Left lobe of liver (tissue), 2 donors: ENCODE data around the gene KATNAL1. TPM values are rescaled to one million over a fixed set of nuclear protein-coding genes. Genes with fewer than 3 reads are reported as not detected.

Experiments used
- ATAC-seq: fragments of 200-7000 bp; cut with Tn5 transposase; one replicate; pipeline ENCODE4 v1.9.1; 2020; ENCODE audit warnings: mild to moderate bottlenecking, moderate library complexity
- DNase-seq: peaks from one replicate; pipeline ENCODE4 v3.0.0-alpha.2; 2020; ENCODE audit warnings: low spot score
- total RNA-seq: library from RNA; stranded (reverse); gene quantifications from one replicate; pipeline ENCODE4 v1.2.1, GENCODE V29; 2021
- donor health status: DM: no; HTN: no; CAD: no; lungs with moderate emphysema.
- donor health status: DM: no; HTN: yes; CAD: no.

Gene KATNAL1
- total RNA-seq, 1 donor from 2014 or later, result 7.7 TPM

DNA sequence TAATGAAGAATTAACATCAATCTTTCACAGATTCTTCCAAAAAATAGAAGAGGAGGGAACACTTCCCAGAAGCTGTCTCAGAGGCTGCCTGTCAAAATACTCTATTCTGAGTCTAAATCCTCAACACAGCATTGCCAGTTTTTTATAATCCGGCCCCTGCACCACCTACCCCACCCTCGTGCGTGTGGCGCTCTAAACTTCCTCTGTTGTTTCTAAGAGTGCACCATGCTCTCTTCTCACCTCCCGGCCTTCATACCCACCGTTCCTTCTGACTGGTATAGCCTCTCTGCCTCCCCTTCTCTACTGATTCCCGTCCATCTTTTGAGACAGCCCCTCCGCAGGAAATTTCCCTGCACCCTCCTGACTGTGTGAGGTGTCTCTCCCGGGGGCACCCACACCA is 136.8 kb downstream of the KATNAL1 start:
- DNase-seq (no peak), ATAC-seq (no peak)

DNA sequence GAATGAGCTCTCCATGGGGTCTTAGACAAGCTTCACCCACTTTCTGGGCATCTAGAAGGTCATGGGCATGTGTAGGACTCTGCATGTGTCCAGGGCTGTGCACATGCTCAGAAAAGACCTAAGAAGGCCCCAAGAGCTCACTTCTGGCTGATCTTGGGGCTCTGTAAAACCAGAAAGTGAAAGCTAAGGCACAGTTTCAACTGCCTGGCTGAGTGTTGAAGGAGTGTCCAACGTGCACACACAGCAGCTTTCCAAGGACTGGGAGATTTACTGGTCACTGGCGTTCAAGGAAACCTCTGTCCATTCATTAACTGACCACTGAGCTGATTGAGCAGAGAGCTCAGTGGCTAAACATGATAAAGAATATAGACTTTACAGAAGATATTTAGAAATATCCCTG is 137.9 kb downstream of the KATNAL1 start:
- ATAC-seq (no peak), DNase-seq (no peak)

DNA sequence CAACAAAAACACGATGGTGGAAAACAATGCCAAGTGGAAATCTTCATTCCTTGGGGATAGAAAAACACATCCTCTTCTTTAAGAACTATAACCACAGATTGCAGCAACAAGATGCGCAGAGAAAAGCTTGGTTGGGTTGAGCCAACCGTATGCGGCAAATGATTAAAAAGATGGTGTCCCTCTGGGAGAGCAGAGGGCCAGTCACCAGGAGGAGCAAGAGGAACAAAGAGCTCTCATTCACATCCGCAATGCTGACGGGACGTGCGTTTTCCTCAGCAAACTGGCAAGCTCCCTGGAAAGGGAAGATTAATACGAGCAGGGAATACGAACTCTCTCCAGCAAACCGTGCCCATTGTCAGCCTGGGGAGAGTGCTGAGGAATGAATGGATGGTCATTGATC is 141.6 kb downstream of the KATNAL1 start:
- no peak for DNase-seq
- ATAC-seq, result no peak

DNA sequence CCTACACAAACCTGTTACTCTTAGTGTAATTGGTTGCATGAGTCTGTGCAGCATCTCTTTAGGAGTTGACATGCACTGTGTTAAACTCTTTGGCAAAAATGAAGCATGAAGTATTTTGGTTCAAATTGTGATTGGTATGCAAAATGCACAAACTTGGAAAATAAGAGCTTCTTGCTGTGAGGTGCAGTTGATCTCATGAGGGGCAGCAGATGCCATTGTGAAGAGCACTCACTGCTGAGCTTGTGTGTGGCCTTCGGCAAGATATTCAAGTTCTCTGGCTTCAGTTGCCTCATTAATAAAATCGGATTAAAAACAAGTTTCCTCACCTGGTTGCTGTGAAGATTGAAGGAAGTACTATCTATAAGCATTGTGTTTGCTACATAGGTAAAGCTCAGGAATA is 142.3 kb downstream of the KATNAL1 start:
- no peak for ATAC-seq
- no peak for DNase-seq

DNA sequence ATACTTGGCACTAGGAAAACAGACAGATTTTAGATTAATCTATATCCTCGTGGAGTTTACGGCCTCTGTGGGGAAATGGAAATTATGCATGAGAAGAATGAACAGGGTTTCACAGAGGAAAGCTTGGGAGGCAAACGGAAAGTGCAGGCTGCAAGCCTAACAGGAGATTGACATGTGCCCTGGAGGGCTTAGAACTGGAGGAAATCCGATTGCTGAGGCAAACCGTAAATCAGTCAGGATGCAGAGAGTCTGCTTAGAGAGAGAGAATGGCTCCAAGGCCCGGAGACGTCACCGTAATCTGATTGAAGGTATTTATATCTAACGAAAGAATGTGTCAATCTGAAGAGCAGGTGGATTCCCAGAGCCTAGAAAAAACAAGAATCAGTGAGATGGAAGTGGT is 143.2 kb downstream of the KATNAL1 start:
- ATAC-seq (no peak), DNase-seq (no peak)

DNA sequence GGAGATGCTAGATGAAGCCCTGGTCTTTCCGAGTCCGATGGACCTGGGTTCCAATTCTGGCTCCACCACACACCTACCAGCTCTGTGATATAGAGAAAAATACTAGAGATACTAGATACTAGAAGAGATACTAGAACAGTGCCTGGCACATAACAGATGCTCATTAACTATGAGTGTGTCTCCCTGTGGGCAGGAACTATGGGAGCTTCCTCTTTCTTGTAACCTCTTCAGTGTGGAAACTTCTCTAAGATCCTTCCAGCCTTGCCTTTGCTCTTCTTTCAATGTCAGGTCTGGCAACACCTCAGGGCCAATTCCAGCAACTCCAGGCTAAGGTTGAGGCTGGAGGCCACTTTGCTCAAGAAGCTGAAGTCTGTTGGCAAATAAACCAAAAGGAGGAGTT is 143.9 kb downstream of the KATNAL1 start:
- no peak for DNase-seq
- ATAC-seq, result no peak

DNA sequence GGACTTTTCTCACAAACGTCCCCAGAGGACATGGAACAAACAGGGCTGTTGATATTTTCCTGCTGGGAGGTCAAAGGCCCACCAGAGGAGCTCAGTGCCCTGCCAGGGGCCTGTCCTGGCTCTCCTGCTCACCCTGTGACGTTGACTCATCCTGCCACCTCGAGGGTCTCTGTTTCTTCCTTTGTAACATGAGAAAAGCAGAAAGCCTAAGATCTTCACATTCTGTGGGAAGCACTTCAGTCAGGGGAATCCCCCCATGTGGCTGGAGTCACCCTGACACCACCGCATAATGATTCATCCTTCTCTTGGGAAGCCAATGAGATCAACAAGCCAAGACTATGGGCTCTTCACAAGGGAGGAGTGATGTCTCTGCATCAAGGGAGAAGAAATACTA is 147.9 kb downstream of the KATNAL1 start:
- ATAC-seq, result no peak
- no peak for DNase-seq

DNA sequence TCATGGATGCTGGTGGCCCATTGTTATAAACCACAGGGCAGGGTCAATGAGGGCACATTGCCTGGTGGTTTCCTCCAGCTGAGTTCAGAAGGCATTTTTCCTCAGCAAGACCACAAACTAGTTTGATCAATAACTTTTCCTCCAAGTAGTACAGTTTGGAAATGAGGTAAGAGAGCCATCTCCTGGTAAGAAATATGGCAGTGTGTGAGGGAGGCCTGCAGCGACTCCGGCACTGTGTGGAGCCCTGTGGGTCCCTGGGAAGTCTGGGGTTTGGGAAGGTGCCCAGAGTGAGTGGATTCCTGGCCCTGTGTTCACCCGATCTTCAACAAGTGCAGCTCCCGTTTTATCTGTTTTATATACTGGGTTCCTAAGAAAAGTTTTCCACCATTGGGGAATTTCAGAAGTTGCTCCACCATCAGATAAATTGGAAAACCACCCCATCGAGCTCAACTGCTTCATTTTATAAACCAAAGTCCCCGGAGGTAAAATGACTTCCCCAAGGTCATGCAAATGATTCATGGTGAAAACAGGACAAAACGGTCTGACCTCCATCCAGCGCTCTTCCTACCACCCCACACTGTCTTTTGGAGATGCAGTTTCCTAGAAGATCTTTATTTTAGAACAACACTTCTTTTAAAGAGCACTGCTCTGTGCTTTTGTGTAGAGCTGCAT is 148.4 kb downstream of the KATNAL1 start:
- DNase-seq (no peak), ATAC-seq (no peak)

DNA sequence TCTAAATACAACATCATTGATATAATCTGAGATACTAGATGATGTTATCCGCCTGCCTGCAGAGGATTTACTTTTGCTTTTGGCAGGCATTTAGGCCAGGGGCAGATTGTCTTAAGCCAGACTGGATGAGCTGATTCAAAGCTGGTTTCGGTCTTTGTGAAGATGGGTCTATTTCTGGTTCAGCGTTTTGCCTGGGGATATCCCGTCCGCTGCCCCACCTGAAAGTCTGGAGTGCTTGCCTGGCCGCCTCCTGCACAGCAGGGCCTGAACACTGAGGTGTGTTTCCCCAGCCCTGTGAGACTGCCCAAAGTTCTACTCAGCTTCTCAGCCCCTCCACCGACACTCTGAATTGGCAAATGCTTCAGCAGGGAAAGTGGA is 149.7 kb downstream of the KATNAL1 start:
- DNase-seq (no peak), ATAC-seq (no peak)

DNA sequence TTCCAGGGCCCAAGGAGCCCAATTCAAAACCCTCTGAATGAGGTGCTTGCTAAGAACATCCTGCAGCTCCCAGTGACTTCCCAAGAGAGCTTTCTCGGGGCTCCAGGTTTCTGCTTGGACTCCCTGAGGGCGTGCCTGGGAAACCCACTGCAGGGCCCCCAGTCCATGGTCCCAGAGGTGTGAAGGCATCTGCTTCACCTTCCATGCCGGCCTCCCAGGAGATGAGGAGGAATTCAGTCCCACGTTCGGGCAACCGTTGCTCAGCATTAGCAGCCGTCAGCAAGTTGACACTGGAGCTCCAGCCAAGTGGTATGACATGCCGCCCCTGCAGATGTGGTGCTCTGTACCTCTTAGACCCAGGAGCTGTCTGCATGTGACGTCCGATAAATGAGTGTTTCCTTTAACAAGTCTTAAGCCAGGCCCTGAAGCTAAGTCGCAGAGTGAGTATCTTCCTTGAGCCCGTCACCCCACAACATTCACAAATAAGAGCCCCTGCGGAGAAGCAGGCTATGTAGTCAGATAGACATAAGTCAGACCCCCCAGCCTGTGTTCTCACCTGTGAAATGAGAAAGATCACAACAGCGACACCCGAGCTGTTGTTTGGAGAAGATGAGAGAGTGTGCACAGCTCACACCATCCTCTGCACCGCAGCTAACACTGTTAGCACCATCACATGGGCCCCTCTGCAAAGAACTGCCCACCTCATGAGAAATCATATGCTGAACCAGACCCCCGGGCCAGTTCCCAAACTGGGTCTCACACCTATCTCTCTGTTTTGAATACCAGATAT is 150.3 kb downstream of the KATNAL1 start:
- ATAC-seq (no peak), DNase-seq (no peak)

DNA sequence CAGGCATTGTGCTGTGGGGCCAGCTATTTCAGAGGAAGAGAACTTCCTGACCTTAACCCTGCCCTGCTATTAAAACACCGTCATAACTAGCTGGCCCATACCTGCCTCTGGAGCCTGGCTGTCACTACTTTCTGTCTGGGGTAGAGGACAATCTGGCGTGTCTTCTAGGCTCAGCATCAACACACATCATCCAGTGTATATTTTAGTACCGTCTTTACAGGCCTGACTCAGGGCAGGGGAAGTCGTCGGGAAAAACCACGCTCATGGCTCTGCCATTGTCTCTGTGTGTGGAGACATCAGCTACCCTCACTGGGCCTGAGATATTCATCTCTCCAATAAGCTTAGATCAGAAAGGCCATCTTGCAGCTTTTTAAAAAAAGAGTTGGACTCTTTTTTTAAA is 151.1 kb downstream of the KATNAL1 start:
- ATAC-seq, result no peak
- DNase-seq, result no peak

DNA sequence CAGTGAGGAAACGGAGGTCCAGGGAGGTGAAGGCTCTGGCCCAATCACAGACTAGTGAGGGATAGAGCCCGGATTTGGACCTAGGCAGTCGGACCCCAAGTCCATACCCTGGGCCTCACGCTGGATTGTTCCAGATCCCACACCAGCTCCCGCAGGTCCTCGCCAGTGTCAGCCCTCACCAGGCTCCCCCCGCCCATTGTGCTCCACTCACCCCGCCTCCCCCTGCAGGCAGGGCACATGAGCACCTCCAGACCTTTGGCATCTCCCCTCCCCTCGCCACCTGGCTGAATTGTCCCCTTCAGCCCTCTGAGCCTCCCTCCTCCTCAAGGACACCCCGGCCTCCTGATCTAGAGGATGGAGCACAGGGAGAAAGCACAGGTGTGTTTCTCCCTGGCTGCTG is 152.4 kb downstream of the KATNAL1 start:
- no peak for ATAC-seq
- DNase-seq, result no peak

DNA sequence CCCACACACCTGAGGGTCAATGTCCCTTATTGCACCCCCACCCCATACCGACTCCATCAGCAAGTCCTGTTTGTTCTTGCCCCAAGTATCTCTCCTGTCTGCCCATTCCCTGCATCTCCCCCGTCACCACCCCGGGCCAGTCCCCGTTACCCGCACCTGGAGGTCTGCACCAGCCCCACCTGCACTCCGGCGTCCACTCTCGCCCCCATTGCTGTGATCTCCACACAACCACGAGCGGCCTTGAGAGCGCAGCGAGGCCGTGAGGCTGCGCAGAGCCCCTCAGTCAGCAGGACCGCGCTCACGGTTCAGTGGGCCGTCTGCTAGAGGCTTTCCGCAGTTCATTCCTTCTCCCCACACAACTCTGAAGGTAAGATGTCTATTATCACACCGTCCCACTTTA is 152.8 kb downstream of the KATNAL1 start:
- DNase-seq, result no peak
- ATAC-seq, result no peak

DNA sequence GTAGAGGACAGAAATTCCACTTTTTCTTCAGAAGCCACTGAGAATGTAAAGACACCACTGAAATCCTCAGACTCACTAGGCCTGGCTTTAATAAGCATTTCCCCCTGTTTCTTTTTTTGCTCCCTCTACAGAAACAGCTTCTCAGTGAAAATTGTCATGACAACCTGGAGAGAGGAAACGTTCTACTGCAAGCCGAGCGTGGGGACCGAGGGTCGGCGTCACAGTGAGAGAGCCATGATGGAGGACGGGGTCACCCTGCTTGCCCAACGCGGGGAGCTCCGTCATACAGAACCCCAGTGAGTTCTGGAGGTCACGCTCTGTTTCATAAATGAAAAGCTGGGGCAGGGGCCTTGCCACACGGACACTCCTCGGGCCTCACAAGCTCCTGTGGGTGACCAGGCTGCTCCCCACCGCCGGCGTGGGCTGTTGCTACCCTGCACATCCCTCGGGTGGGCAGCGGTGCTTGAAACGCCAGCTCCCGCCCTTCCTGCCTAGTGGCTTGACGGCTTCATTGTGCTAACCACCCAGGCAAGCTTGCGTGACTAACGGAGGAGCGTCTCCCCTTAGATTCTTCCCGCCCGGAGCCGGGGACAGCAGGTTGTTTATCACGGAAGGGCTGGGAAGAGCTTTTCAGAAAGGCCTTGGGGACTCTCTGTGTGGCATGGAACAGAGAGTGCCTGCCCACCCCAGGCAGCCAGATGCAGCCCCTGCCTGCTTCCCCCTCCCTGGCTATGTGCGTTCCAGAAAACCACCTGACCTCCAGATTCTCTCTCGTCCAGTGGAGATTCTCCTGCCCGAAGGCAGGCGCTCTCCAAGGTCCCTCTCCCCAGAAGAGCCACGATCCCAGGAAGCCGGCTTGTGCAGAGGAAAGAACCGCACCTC is 153.6 kb downstream of the KATNAL1 start:
- no peak for ATAC-seq
- DNase-seq, result no peak

Other genes starting within 250 kb of the KATNAL1 start
- gene UBE2L5, start 114.9 kb upstream of the KATNAL1 start, total RNA-seq, result not detected
- gene HMGB1, start 158.4 kb upstream of the KATNAL1 start, total RNA-seq, result 92.4 TPM